Measurements from ENCODE around the gene GASK1A. TPM values are rescaled to one million over a fixed set of nuclear protein-coding genes. Genes with fewer than 3 reads are reported as not detected.

GASK1A gene
- total RNA-seq, 1 donor from 2014 or later: not detected

DNA sequence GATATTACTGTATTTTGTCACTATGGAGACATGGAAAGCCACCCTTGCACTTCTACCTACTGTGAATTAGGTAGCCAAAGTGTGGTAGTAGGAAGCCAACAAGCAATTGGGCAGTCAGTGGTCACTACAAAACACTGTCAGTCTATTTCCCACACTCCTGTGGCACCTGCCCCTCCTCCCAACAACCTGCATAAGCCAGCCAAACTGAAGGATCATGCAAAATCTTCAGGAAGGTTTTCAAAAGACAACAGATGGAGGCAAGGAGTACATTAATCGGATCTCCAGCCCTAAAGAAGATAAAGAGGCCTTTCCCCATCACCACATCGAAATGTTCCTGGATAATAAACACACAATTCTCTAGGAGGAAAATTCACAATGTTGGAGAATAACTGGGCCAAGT is 114.9 kb downstream of the GASK1A start:
- CTCF ChIA-PET: no interaction called here
- Mint-ChIP-seq H3K4me1 (no peaks in the 10 kb centered on the region), H3K27ac (no peak overlapping the region), H3K36me3 (ENCODE audit: low read depth) (no peaks in the 10 kb centered on the region), H3K27me3 (no peaks in the 10 kb centered on the region), H3K9me3 (no peaks in the 10 kb centered on the region), H3K4me3 (no peak overlapping the region)
- no peak for DNase-seq
- intact Hi-C loops (cut with micrococcal nuclease): no loop called here
- ATAC-seq (ENCODE audit: low read depth): no peak
- POLR2A ChIA-PET: no interaction called here
- TF ChIP-seq, protein P1, sequence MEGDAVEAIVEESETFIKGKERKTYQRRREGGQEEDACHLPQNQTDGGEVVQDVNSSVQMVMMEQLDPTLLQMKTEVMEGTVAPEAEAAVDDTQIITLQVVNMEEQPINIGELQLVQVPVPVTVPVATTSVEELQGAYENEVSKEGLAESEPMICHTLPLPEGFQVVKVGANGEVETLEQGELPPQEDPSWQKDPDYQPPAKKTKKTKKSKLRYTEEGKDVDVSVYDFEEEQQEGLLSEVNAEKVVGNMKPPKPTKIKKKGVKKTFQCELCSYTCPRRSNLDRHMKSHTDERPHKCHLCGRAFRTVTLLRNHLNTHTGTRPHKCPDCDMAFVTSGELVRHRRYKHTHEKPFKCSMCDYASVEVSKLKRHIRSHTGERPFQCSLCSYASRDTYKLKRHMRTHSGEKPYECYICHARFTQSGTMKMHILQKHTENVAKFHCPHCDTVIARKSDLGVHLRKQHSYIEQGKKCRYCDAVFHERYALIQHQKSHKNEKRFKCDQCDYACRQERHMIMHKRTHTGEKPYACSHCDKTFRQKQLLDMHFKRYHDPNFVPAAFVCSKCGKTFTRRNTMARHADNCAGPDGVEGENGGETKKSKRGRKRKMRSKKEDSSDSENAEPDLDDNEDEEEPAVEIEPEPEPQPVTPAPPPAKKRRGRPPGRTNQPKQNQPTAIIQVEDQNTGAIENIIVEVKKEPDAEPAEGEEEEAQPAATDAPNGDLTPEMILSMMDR (IDR thresholded peaks at IDR 0.05): no peak

DNA sequence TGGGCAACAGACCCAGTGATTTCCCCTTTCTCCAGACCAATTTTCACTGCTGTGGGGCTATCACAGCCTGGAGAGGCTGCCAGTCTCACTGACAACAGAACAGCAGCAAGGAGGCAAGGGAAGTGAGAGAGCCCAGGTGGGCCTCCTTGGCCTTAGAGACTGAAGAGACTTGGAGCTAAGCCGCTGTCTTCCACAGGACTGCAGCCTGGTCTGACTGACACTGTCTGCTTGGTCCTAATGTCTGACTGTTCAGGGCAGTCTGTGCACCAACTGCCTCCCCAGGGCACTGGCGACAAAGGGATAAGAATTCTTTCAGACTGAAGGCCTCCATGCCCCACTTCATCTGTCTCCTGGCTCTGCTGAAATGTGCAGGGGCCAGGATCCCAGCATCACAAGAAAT is 115.3 kb downstream of the GASK1A start:
- no peak for ATAC-seq (ENCODE audit: low read depth)
- TF ChIP-seq, protein P1 (IDR thresholded peaks at IDR 0.05): no peak
- ChIA-PET CTCF (no interaction called here), POLR2A (no interaction called here)
- Mint-ChIP-seq H3K9me3 (no peaks in the 10 kb centered on the region), H3K36me3 (ENCODE audit: low read depth) (no peaks in the 10 kb centered on the region), H3K4me1 (no peaks in the 10 kb centered on the region), H3K4me3 (no peak overlapping the region), H3K27me3 (no peaks in the 10 kb centered on the region), H3K27ac (no peak overlapping the region)
- no peak for DNase-seq
- intact Hi-C loops (cut with micrococcal nuclease): no loop called here

DNA sequence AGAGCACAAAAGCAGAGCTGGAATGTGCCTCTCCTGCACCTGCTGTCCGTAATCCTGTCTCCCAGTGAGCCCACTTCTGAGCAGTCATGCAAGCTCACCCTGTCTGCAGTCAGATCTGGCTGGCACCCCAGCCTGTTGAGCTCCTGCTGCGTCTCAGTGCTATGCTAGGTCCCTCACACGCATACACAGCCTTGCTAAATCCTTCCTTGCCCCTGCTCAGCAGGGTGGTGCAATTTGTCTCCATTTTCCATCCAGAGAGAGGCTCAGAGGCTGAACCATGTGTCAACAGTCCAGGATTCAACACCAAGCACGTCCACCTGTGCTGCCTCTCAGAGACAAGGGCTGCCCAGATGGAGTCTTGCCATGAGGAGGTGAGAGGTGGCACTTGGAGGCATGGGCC is 115.7 kb downstream of the GASK1A start:
- CTCF ChIA-PET: no interaction called here
- intact Hi-C loops (cut with micrococcal nuclease): no loop called here
- POLR2A ChIA-PET: no interaction called here

DNA sequence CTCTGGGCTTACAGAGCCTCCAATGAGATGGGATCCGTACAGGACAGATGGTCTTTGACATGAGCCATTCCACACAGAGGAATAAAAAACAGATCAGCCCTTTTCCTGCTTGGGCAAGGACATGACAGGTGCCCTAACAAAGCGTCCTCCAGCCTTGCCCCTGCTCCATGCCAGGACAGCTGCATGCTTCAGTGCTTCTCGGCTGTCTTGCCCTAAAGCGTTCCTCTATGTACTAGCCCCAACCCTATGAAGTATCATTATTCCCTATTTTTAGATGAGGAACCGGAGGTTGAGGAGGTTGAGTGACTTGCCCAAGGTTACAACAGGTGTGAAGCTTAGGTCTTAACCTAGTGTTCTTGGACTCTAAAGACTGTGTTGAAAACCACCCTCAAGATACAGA is 116.3 kb downstream of the GASK1A start:
- no peaks in the 10 kb centered on the region for H3K36me3 Mint-ChIP-seq (ENCODE audit: low read depth)
- CTCF ChIA-PET: no interaction called here
- intact Hi-C loops (cut with micrococcal nuclease): no loop called here
- H3K4me1 Mint-ChIP-seq: no peaks in the 10 kb centered on the region
- no peak overlapping the region for H3K27ac Mint-ChIP-seq
- DNase-seq: no peak
- TF ChIP-seq, protein P1 (IDR thresholded peaks at IDR 0.05): no peak
- ATAC-seq (ENCODE audit: low read depth): no peak
- H3K9me3 Mint-ChIP-seq: no peaks in the 10 kb centered on the region
- no peaks in the 10 kb centered on the region for H3K27me3 Mint-ChIP-seq
- H3K4me3 Mint-ChIP-seq: no peak overlapping the region
- POLR2A ChIA-PET: no interaction called here

More for the DNA sequence above, 115.7 kb downstream of the GASK1A start:
- no peak for DNase-seq
- Mint-ChIP-seq H3K9me3 (no peaks in the 10 kb centered on the region), H3K36me3 (ENCODE audit: low read depth) (no peaks in the 10 kb centered on the region), H3K4me3 (no peak overlapping the region), H3K27me3 (no peaks in the 10 kb centered on the region), H3K27ac (no peak overlapping the region), H3K4me1 (no peaks in the 10 kb centered on the region)
- TF ChIP-seq, protein P1 (IDR thresholded peaks at IDR 0.05): no peak
- no peak for ATAC-seq (ENCODE audit: low read depth)

DNA sequence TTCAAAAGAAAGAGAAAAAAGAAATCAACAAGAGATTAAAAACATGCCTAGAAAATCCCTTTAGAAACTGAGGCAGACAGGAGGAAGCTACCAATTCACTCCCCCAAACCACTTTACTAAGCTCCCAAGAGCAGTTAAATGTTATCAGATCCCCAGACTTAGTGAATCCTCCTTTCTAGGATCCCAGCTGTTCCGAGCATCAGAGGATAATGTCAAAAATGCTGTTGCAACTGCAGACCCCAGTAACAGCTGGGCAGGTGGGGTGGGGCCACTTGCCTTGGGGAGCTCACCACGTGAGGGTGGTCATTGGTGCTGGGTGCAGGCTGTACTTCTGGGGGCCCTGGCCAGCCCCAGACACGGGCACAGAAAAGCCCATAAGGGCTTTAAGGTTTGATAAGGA is 117.7 kb downstream of the GASK1A start:
- H3K27me3 Mint-ChIP-seq: no peaks in the 10 kb centered on the region
- no peaks in the 10 kb centered on the region for H3K4me1 Mint-ChIP-seq
- H3K9me3 Mint-ChIP-seq: no peaks in the 10 kb centered on the region
- ATAC-seq (ENCODE audit: low read depth): no peak
- no peak overlapping the region for H3K27ac Mint-ChIP-seq
- ChIA-PET POLR2A (no interaction called here), CTCF (no interaction called here)
- TF ChIP-seq, protein P1 (IDR thresholded peaks at IDR 0.05): no peak
- no peaks in the 10 kb centered on the region for H3K36me3 Mint-ChIP-seq (ENCODE audit: low read depth)
- intact Hi-C loops (cut with micrococcal nuclease): no loop called here
- no peak for DNase-seq
- no peak overlapping the region for H3K4me3 Mint-ChIP-seq
